ENCODE results near the gene NUP62. TPM values are rescaled to one million over a fixed set of nuclear protein-coding genes. Genes with fewer than 3 reads are reported as not detected.
A peak's percentile ranks its signal among the peaks of the same experiment; 100 is the strongest.

The NUP62 gene
- total and polyA plus RNA-seq, 2 of the 8 experiments (the other 6 are each of a cell fraction or from before 2014, with no cell fraction given) = 50.0 to 107 TPM

GRCh38 chr19:49876422-49877019 is 52.8 kb downstream of the NUP62 start:
- no peak for FAIRE-seq
- CTCF ChIA-PET (ENCODE audit: partially characterized antibody) = interaction anchor here (0.6 to 1.8 kb wide), 3 partner anchors 11 to 14 kb away, joined by 3 to 6 read pairs (median 3); no protein-coding TSS in a partner anchor
- TF ChIP-seq JUND (IDR thresholded peaks at IDR 0.05; ENCODE audit: low read length) (peak; percentile 31; the same call in 1 of the 2 replicates), ZNF274 (IDR thresholded peaks at IDR 0.05; ENCODE audit: borderline replicate concordance, extremely low read depth, low read length) (no peak), GABPA (IDR thresholded peaks at IDR 0.05; ENCODE audit: borderline replicate concordance, insufficient read depth, low read length) (no peak), CREB1 (IDR thresholded peaks at IDR 0.05) (peak; percentile 95), TBP (IDR thresholded peaks at IDR 0.05; ENCODE audit: low read depth, low read length) (peak; percentile 77), KDM5A (IDR thresholded peaks at IDR 0.05; ENCODE audit: low read length) (peak; percentile 92), SIRT6 (IDR thresholded peaks at IDR 0.05; ENCODE audit: low read length) (no peak), BCL11A (IDR thresholded peaks at IDR 0.05; ENCODE audit: low read depth in 2 of 2, low read length in 2 of 2) (no peak), SIX5 (IDR thresholded peaks at IDR 0.05; ENCODE audit: low read depth, low read length) (peak; percentile 81), KDM4A (IDR thresholded peaks at IDR 0.05; ENCODE audit: low read depth, low read length, severe bottlenecking) (peak; percentile 21)
- TF ChIP-seq, protein P1, sequence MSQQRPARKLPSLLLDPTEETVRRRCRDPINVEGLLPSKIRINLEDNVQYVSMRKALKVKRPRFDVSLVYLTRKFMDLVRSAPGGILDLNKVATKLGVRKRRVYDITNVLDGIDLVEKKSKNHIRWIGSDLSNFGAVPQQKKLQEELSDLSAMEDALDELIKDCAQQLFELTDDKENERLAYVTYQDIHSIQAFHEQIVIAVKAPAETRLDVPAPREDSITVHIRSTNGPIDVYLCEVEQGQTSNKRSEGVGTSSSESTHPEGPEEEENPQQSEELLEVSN (IDR thresholded peaks at IDR 0.05) = peak; percentile 31; the same call in 1 of the 2 replicates

More at GRCh38 chr19:49876422-49877019, 52.8 kb downstream of the NUP62 start:
- Histone ChIP-seq H3K79me2 (ENCODE audit: control insufficient read depth in 1 of 2, insufficient read depth in 2 of 2, low read length in 2 of 2) (peaks cover 0 to 30% of the 10 kb centered on the region in 2 experiments; a peak in 2 of 4 replicates), H2AFZ (ENCODE audit: low read length) (peak overlapping the region; percentile 98), H2BK120ac (replicated peaks; ENCODE audit: low read depth, low read length) (peak overlapping the region; percentile 44), H3K23me2 (ENCODE audit: low read depth, low read length) (peaks cover 16% of the 10 kb centered on the region), H4K91ac (replicated peaks; ENCODE audit: insufficient read length, low read length) (peak overlapping the region; percentile 97), H3K14ac (ENCODE audit: insufficient read length) (no peak overlapping the region), H4K20me1 (replicated peaks in 1 of 2; ENCODE audit: control insufficient read depth in 1 of 2, insufficient read depth in 2 of 2, low read length in 2 of 2) (peaks cover 5 to 7% of the 10 kb centered on the region in 2 experiments), H3K4me1 (replicated peaks in 1 of 4; ENCODE audit: control insufficient read depth in 3 of 4, insufficient read depth in 4 of 4, low read length in 3 of 4) (peaks cover 0 to 13% (median 7%) of the 10 kb centered on the region in 4 experiments; a peak in 6 of 7 replicates), H3K4me2 (ENCODE audit: insufficient read depth in 1 of 2, low read depth in 2 of 2, low read length in 2 of 2) (peak overlapping the region; percentile 90 to 92), H2BK15ac (ENCODE audit: low read length) (peak overlapping the region; percentile 97; the same call in 1 of the 2 replicates), H2AK5ac (ENCODE audit: low read depth, low read length) (peak overlapping the region; percentile 86; the same call in 1 of the 2 replicates), H3K27ac (ENCODE audit: low read depth, low read length) (peak overlapping the region; percentile 99), H3K4ac (replicated peaks; ENCODE audit: insufficient read length, low read depth, low read length) (peak overlapping the region; percentile 89), H2BK20ac (ENCODE audit: low read length) (0 out of 2 replicates have a peak overlapping the region, but pooled peaks have one; percentile 87), H3K9me3 (ENCODE audit: insufficient read depth in 2 of 2, low read depth in 1 of 2, low read length in 1 of 2) (no peaks in the 10 kb centered on the region), H3K18ac (ENCODE audit: extremely low read depth, low read length) (peak overlapping the region; percentile 94), H3K56ac (replicated peaks; ENCODE audit: insufficient read length, low read depth, low read length) (peak overlapping the region; percentile 93), H3K4me3 (ENCODE audit: extremely low read depth in 1 of 4, insufficient read depth in 2 of 4, low read depth in 3 of 4, low read length in 4 of 4) (peak overlapping the region; percentile 90 to 95 (median 92)), H3K36me3 (ENCODE audit: control insufficient read depth in 2 of 4, insufficient read depth in 4 of 4, low read length in 3 of 4) (peaks cover 5 to 22% (median 18%) of the 10 kb centered on the region in 4 experiments), H2BK12ac (ENCODE audit: low read depth, low read length) (peak overlapping the region; percentile 99), H3K23ac (ENCODE audit: insufficient read length) (no peak overlapping the region), H4K8ac (ENCODE audit: extremely low read depth, insufficient read depth, low read length) (peak overlapping the region; percentile 99; the same call in 1 of the 2 replicates), H3K79me1 (ENCODE audit: low read depth, low read length) (peaks cover 19% of the 10 kb centered on the region), H3K27me3 (replicated peaks in 1 of 4; ENCODE audit: control insufficient read depth in 3 of 4, extremely low read depth in 1 of 4, insufficient read depth in 3 of 4, low read length in 3 of 4) (no peaks in the 10 kb centered on the region), H3K9ac (replicated peaks in 1 of 4; ENCODE audit: extremely low read depth in 1 of 4, low read depth in 3 of 4, low read length in 3 of 4) (peak overlapping the region; percentile 94 to 99 (median 98)), H4K5ac (ENCODE audit: insufficient read length, low read depth, low read length) (peak overlapping the region; percentile 97), H2BK5ac (ENCODE audit: low read depth, low read length) (peak overlapping the region; percentile 100)
- peak; percentile 95 to 96 for DNase-seq (ENCODE audit: low read depth in 1 of 2, low spot score in 2 of 2)
- 2% methylated on average over 40 of the region's 46 CpGs; no CpG with 5 or more reads in 1 of the 2 experiments for WGBS, 2 experiments (ENCODE audit: extremely low coverage in 1 of 2, insufficient coverage in 1 of 2, insufficient read length in 1 of 2, insufficient replicate concordance in 2 of 2, low coverage in 1 of 2, low lambda C conversion rate in 2 of 2, missing lambda C conversion rate in 1 of 2)
- POLR2A ChIA-PET (ENCODE audit: partially characterized antibody) = interaction anchor here (0.8 to 6.2 kb wide), 21 partner anchors 10 to 377 kb away, joined by 3 to 76 read pairs (median 5); partner anchors contain the start of genes ATF5, CPT1C, MED25 and NUP62

Measured in H1 (cell line).